ENCODE measurements around the gene FLRT1.
A peak's percentile ranks its signal among the peaks of the same experiment; 100 is the strongest.

Gene FLRT1, protein sequence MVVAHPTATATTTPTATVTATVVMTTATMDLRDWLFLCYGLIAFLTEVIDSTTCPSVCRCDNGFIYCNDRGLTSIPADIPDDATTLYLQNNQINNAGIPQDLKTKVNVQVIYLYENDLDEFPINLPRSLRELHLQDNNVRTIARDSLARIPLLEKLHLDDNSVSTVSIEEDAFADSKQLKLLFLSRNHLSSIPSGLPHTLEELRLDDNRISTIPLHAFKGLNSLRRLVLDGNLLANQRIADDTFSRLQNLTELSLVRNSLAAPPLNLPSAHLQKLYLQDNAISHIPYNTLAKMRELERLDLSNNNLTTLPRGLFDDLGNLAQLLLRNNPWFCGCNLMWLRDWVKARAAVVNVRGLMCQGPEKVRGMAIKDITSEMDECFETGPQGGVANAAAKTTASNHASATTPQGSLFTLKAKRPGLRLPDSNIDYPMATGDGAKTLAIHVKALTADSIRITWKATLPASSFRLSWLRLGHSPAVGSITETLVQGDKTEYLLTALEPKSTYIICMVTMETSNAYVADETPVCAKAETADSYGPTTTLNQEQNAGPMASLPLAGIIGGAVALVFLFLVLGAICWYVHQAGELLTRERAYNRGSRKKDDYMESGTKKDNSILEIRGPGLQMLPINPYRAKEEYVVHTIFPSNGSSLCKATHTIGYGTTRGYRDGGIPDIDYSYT

DNA sequence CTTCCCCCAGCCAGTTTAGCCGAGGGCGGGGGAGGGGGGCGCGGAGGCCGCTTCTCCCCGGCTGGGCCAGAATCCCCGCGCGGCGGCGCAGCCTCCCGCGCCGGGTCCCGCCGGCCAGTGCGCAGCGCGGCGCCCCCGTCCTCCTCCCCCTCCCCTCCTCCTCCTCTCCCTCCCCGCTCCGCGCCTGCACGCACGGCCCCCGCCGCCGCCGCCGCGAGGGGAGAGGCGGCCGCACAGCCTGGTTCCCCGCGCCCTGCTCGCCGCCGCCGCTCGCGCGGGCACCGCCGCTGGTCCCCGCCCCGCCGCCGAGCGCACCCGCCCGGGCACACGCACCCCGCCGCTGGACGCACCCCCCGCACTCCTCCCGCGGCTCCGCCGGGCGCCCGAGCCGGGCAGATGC lies at the start of gene FLRT1:
Gene FLRT1, plus strand, starts transcription at position 356 of the 400 bp plus-strand sequence. CDS start 80,337 bp downstream, outside the sequence.
- no peak for FAIRE-seq

DNA sequence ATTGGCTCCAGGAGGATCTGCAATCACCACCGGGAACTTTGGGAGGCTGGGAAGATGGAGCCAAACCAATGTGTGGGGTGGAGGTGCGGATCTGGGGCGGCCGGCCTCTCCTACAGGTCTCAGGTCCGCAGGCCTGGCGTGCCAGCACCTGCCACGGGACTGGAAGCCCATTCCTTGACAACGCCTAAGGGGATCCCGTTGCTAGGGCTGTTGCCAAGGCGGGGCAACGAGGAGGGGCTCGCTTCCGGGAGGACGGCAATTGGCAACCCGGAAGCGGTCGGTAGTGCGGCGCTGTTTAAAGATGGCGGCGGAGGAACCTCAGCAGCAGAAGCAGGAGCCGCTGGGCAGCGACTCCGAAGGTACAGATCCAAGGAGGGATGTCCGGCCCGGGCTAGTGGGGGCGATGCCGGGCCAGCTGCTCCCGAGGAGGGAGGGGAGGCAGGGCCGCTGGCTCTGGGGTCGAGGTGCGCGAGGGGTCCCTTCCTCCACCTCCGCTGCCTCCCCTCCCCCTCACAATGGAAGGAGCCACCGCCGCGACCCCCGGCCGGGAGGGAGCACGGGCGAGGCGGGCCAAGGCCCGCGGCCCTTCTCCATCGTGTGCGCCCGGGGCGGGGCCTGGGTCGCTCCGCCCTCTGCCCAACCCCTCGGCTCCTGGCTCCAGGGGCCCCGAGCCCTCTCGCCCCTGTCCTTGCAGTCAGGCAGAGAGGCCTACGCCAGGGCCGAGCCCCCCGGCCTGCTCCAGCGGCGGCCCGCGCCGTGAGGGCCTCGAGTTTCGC lies 49.4 kb upstream of the FLRT1 start, which contains the start of gene OTUB1:
Gene OTUB1, plus strand, starts transcription at position 283 of the 776 bp plus-strand sequence. Its CDS starts 19 bp downstream, at position 302.
- peak; percentile 18 for FAIRE-seq

- FAIRE-seq = no peak
Observed at GRCh38 chr11:63986932-63987513, 48.7 kb upstream of the FLRT1 start.

- no peak for FAIRE-seq
Observed at GRCh38 chr11:63991558-63991957, 44.2 kb upstream of the FLRT1 start.

- no peak for FAIRE-seq
Observed at GRCh38 chr11:63993100-63993499, 42.6 kb upstream of the FLRT1 start.

DNA sequence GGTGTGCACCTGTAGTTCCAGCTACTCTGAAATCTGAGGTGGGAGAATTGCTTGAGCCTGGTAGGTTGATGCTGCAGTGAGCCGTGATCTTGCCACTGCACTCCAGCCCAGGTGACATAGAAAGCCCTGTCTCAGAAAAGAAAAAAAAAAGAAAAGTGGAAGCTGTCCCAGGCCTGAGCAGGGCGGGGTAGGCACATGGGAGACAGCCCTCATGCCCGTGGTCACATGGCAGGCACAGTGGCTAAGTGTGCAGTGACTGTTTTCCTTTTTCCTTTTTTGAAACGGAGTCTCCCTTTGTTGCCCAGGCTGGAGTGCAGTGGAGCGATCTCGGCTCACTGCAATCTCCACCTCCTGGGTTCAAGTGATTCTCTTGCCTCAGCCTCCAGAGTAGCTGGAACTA lies 41.7 kb upstream of the FLRT1 start:
- FAIRE-seq = no peak

DNA sequence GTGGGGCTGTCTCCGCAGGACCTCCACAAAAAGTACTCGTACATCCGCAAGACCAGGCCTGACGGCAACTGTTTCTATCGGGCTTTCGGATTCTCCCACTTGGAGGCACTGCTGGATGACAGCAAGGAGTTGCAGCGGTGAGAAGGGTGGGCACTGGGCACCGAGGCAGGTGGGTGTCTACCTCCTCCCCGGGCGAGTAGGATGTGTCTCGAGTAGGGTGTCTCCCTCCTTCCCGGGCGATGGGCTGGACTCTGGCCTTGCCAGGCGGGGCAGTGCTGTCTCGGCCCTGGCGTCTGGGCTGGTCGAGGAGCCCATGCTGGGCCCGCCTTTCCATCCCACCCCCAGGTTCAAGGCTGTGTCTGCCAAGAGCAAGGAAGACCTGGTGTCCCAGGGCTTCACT lies 39.2 kb upstream of the FLRT1 start:
- FAIRE-seq = no peak

DNA sequence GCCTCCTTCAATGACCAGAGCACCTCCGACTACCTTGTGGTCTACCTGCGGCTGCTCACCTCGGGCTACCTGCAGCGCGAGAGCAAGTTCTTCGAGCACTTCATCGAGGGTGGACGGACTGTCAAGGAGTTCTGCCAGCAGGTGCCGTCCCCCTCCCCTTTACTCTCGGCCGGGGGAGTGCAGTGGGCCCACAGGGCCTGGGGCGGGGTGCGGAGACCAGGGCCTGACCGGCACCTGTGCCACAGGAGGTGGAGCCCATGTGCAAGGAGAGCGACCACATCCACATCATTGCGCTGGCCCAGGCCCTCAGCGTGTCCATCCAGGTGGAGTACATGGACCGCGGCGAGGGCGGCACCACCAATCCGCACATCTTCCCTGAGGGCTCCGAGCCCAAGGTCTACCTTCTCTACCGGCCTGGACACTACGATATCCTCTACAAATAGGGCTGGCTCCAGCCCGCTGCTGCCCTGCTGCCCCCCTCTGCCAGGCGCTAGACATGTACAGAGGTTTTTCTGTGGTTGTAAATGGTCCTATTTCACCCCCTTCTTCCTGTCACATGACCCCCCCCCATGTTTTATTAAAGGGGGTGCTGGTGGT lies 38.5 kb upstream of the FLRT1 start:
- FAIRE-seq = no peak

- no peak for FAIRE-seq
Observed at GRCh38 chr11:63997801-63998337, 37.9 kb upstream of the FLRT1 start.

GRCh38 chr11:63998558-63999348 lies 37.0 kb upstream of the FLRT1 start:
- no peak for FAIRE-seq

DNA sequence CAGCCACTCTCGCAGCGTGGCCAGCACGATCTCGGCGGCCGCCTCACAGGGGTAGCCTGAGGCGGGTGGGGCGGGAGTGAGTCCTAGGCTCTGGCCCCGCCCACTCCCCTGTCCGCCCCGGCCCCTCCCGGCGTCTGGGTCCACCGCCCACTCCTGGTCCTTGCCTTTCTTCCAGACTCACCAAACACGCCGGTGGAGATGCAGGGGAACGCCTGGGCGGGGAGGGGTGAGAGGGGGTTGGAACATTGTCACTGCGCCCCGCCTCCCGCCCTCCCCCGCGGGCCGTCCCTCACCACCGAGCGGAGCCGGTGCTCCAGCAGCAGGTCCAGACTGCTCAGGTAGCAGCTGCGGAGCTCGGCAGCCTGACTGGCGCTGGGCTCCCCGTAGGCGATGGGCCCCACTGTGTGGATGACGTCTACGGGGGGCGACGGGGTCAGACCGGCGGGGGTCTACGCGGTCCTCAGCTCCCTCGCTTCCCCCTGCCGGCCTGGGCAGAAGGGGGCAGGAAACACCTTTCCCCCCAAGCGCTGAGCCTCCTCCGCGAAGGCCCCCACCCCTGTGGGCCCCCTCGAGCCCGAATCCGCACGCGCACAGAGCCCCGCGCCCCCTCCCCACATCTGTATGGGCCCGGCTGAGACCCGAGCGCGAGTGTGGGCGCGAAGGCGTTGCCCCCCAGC lies 36.2 kb upstream of the FLRT1 start:
- FAIRE-seq = no peak

- no peak for FAIRE-seq
Observed at GRCh38 chr11:64000026-64000739, 35.5 kb upstream of the FLRT1 start.

DNA sequence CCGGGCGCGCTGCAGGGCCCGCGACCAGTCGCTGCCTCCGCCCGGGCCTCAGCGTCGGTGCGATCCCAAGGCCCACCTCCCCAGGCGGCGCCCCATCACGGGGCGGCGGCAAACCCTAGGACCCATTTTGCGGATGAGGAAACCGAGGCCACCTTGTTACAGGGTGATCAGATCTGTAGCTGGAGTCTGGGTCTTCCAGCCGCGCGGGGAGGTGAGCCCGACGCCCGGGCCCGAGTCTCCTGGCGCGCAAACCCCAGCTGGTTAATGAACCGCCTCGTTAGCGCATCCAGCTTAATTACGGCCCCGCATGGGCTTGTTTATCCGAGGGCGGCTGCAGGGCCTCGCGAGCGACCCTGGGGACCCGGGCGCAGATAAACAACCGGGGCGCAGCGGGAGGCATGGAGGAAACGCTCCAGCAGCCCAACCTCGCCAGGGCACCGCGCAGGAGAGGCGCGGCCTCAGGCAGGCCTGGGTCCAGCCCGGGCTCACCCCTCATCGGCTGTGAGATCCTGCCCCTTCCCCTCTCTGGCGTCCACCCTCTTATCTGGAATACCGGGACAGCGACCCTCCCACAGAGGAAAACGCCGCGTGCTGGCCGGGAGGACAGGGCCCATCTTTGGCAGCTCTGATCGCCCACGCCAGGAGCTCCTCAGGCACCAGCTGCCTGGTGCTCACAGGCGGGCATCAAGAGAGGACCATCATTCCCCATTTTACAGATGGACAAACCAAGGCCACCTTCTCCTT lies 34.8 kb upstream of the FLRT1 start:
- FAIRE-seq = no peak

DNA sequence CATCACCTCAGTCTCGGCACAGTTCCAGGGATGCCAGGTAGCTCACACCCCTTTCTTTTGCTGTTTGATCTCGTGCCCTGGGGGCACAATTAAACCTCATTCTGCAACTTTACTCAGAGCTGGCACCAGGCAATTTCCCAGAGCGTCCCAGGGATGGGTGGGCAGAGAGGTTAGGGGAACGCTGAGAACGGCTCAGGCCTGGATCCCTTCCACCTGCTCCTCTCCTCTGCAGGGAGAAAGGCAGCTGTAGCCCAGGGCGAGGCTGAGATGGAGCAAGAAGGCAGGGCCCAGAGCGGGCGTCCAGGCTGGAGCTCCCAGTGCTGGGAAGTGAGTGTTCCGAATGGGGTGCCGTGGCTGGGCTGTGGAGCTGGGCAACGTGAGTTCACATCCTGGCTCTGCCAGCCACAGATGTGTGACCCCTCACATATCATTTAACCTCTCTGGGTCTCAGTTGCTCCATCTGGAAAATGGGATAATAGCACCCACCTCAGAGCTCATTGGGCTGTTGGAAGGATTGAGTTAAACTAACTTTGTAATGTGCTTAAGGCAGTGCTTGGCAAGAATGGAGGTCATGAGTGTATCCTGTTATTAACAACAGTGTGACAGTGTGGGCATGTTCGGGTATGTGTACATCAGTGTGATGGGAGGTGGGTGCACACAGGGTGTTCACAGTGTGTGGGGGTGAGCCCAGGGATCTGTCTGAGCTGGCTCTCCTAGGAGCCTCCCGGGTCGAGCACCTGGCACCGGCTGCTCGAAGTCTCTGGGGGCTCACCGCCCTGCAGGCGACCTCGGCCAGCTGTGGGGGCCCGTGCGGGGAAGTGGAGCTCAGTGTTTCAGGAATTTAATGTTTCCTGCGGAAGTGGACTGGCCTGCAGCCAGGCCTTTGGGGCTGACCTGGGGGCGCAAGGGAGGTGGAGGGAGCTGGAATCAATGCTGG lies 34.0 kb upstream of the FLRT1 start:
- FAIRE-seq = no peak

DNA sequence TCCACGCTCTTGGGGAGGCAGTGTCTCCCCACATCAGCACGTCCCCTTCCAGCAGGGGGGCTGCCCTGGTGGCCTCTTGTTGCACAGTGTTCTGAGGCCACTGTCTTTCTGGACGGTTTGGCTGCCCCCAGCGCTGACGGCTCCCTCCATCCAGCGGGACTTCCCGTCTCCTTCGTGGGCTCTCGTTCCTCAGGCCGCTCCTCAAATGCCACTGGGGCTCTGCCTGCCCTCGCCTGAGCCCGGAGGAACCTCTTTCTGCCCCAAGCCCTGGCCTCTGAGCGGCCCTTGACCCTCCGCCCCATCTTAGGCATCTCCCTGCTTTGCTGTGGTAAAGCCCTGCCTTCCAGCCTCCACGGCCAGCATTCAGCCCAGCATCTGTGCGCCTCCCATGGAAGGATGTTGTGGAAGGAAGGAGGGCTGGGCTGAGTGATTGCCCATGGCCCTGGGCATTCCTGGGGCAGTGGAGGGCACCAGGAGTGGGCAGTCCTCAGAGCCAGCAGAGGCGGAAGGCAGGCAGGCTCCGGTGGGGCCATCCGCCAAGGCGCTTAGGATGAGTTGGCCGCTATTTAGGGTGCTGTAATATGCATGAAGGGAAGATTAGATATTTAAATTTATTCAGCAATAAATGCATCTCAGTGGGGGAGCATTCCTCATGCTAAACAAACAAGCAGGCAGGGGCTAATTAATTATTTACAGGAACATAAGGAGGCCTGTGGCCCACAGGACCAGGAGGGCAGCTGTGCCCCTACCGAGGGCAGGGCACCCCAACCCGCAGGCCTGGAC lies 31.7 kb upstream of the FLRT1 start:
- no peak for FAIRE-seq

DNA sequence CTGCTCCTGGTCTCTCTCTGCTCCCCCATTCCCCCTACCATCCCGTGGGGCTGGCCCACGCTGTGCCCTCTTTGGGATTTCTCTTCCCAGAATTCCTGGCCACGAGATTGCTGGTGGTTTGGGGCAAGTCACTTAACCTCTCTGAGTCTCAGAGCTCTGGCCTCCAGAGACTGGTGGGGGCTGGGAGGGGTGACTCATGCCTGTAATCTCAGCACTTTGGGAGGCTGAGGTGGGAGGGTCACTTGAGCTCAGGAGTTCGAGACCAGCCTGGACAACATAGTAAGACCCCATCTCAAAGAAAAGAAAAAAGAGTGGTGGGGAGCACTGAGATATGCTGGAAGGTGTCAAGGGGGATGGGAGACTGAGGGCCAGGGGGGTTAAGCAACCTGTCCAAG lies 31.1 kb upstream of the FLRT1 start:
- FAIRE-seq = no peak

DNA sequence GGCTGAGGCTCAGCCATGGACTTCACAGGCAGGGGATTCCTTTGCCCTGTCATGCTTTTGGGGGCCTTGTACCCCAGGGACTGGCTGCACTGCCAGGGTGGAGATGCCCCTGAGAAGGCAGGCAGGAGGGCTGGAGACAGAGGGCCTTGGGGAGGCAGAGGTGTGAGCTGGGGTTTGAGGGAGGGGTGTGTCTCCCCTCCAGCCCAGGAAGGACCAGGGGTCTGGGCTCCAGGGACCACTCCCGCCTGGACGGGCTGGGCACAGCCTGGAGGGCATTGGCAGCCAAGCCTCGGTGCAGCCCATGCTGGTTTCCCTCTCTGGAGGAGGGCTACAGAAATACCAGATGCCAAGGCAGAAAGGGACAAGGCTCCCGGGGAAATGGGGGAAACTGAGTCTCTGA lies 30.0 kb upstream of the FLRT1 start:
- no peak for FAIRE-seq
